ENCODE measurements around the gene DRC7. TPM values are rescaled to one million over a fixed set of nuclear protein-coding genes. Genes with fewer than 3 reads are reported as not detected.
A peak's percentile ranks its signal among the peaks of the same experiment; 100 is the strongest.

Gene DRC7
- total RNA-seq, 1 donor from 2014 or later = not detected

- peak overlapping the region; percentile 2 for H3K27ac ChIP-seq
- intact Hi-C loops (cut with DNase I) = loop anchor here (10.0 kb wide), 1 partner anchor 385 kb away; the partner anchor contains the start of gene CFAP20
Observed at GRCh38 chr16:57739756-57740422, 45.3 kb downstream of the DRC7 start.

GRCh38 chr16:57740423-57741071 is 45.9 kb downstream of the DRC7 start:
- TF ChIP-seq POLR2AphosphoS5 (IDR thresholded peaks at IDR 0.05; ENCODE audit: insufficient read depth in 1 of 2, low read depth in 1 of 2) = no peak
- TF ChIP-seq POLR2A (IDR thresholded peaks at IDR 0.05) = no peak
- no peak for TF ChIP-seq CTCF (IDR thresholded peaks at IDR 0.05)
- Histone ChIP-seq H3K4me3 (no peak overlapping the region), H3K27ac (no peak overlapping the region), H3K9me3 (no peaks in the 10 kb centered on the region), H3K36me3 (peaks cover 0 to 11% of the 10 kb centered on the region in 2 donors), H3K27me3 (no peaks in the 10 kb centered on the region), H3K4me1 (peaks cover 42% of the 10 kb centered on the region)
- intact Hi-C loops (cut with DNase I) = no loop called here
- DNase-seq (ENCODE audit: extremely low spot score in 2 of 2) = no peak

More at GRCh38 chr16:57739756-57740422, 45.3 kb downstream of the DRC7 start:
- Histone ChIP-seq H3K4me1 (peaks cover 42% of the 10 kb centered on the region), H3K36me3 (peaks cover 0 to 11% of the 10 kb centered on the region in 2 donors), H3K27me3 (no peaks in the 10 kb centered on the region), H3K4me3 (no peak overlapping the region), H3K9me3 (no peaks in the 10 kb centered on the region)
- no peak for TF ChIP-seq CTCF (IDR thresholded peaks at IDR 0.05)
- TF ChIP-seq POLR2A (IDR thresholded peaks at IDR 0.05) = no peak
- TF ChIP-seq POLR2AphosphoS5 (IDR thresholded peaks at IDR 0.05; ENCODE audit: insufficient read depth in 1 of 2, low read depth in 1 of 2) = no peak
- DNase-seq (ENCODE audit: extremely low spot score in 2 of 2) = no peak

- intact Hi-C loops (cut with DNase I) = no loop called here
Observed at GRCh38 chr16:57741660-57742191, 47.1 kb downstream of the DRC7 start.

GRCh38 chr16:57742543-57742942 is 47.9 kb downstream of the DRC7 start:
- H3K4me3 ChIP-seq = no peak overlapping the region
- peaks cover 0 to 11% of the 10 kb centered on the region in 2 donors for H3K36me3 ChIP-seq
- intact Hi-C loops (cut with DNase I) = no loop called here
- no peaks in the 10 kb centered on the region for H3K9me3 ChIP-seq
- H3K27me3 ChIP-seq = no peaks in the 10 kb centered on the region
- no peak overlapping the region for H3K27ac ChIP-seq
- H3K4me1 ChIP-seq = peaks cover 24% of the 10 kb centered on the region
- DNase-seq (ENCODE audit: extremely low spot score in 2 of 2) = no peak
- no peak for TF ChIP-seq CTCF (IDR thresholded peaks at IDR 0.05)
- no peak for TF ChIP-seq POLR2AphosphoS5 (IDR thresholded peaks at IDR 0.05; ENCODE audit: insufficient read depth in 1 of 2, low read depth in 1 of 2)
- TF ChIP-seq POLR2A (IDR thresholded peaks at IDR 0.05) = no peak

More at GRCh38 chr16:57741660-57742191, 47.1 kb downstream of the DRC7 start:
- Histone ChIP-seq H3K36me3 (peaks cover 0 to 11% of the 10 kb centered on the region in 2 donors), H3K4me3 (no peak overlapping the region), H3K9me3 (no peaks in the 10 kb centered on the region), H3K27me3 (no peaks in the 10 kb centered on the region), H3K4me1 (peaks cover 33% of the 10 kb centered on the region), H3K27ac (no peak overlapping the region)
- DNase-seq (ENCODE audit: extremely low spot score in 2 of 2) = no peak
- TF ChIP-seq POLR2AphosphoS5 (IDR thresholded peaks at IDR 0.05; ENCODE audit: insufficient read depth in 1 of 2, low read depth in 1 of 2) (no peak), POLR2A (IDR thresholded peaks at IDR 0.05) (no peak), CTCF (IDR thresholded peaks at IDR 0.05) (no peak)
